ENCODE measurements around the gene PDXK. TPM values are rescaled to one million over a fixed set of nuclear protein-coding genes. Genes with fewer than 3 reads are reported as not detected.

The PDXK gene
- total and polyA plus RNA-seq, 5 donors from 2014 or later = 28.5 to 80.9 (median 39.1) TPM

DNA sequence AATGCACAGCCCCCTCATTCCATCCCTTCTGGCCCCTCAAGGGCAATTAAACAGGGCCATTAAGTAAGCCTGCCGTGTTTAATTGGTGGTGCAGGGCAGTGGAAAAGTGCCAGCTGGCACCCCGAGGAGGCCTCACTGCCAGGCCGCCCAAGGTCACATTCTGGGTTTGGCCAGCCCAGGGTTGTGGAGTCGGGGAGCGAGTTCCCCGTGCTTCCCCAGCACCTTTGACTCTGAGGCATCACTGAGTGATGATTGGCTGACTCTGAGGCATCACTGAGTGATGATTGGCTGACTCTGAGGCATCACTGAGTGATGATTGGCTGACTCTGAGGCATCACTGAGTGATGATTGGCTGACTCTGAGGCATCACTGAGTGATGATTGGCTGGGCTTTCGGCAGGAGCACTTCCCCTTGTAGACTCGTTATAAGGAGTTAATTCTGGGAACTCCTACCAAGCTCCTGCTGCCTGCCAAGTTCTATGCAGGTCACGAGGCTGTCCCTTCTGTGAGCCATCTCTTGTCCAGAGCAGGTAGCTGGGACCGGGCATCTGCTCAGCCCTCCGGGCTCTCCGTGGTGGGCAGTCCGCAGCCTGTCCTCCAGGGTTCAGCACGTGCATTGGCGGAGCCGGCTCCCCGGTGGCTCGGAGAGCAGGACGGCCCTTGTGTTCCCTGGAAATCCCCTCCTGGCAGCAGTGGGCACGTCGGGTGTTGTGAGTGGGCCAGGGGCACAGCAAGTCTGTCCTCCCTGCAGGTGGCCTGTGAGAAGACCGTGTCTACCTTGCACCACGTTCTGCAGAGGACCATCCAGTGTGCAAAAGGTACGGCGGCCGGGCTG, 36.2 kb downstream of the PDXK start:
- no peaks in the 10 kb centered on the region for H3K4me1 Mint-ChIP-seq
- H3K36me3 Mint-ChIP-seq = peaks cover 17% of the 10 kb centered on the region
- H3K4me3 Mint-ChIP-seq = no peak overlapping the region
- Histone ChIP-seq H3K4me3 (ENCODE audit: low read depth, low read length) (no peak overlapping the region), H3K27ac (ENCODE audit: insufficient read depth, low read length, poor library complexity, severe bottlenecking) (no peak overlapping the region), H3K4me1 (ENCODE audit: control insufficient read depth, insufficient read depth, low read length, poor library complexity, severe bottlenecking) (no peaks in the 10 kb centered on the region), H3K9me3 (ENCODE audit: control insufficient read depth in 2 of 2, low read length in 2 of 2) (no peaks in the 10 kb centered on the region), H3K27me3 (ENCODE audit: control insufficient read depth, insufficient read depth, low read length) (no peaks in the 10 kb centered on the region), H3K36me3 (ENCODE audit: control insufficient read depth, insufficient read depth, low read length) (peaks cover 49% of the 10 kb centered on the region)
- no peak for DNase-seq
- H3K27ac Mint-ChIP-seq = peak overlapping the region in 1 of 3 donors; percentile 69
- no peaks in the 10 kb centered on the region for H3K9me3 Mint-ChIP-seq
- no peak for ATAC-seq (ENCODE audit: low read depth in 2 of 2)
- no peaks in the 10 kb centered on the region for H3K27me3 Mint-ChIP-seq

DNA sequence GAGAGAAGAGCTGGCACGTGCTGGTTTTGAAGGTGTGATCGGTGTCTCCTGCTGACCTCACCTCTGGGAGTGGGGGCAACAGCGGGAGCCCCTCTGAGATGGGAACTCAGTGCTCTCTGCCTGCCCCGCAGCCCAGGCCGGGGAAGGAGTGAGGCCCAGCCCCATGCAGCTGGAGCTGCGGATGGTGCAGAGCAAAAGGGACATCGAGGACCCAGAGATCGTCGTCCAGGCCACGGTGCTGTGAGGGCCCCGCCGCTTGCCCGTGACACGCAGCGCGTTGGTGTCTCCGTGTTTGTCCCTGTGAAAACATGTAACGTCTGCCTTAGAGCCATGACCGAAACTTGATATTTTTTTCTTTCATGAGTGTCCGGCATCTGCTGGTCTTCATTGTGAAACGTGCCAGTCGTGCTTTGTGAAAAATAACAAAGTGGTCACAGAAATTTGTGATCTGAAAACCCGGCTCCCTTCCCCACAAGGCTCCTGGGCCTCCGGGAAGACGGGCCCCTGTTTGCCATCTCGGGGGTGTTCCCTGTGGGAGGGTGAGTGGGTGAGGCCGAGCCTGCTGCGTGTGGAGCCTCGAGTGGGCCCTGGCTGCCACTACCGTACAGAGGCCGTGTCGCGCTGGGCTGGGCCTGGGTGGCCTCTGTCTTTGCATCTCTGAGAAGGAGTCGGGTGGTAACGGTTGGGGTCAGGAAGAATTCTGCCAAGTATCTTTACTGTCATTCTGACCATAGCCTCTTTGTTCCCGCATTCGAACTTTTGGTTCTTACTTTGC, 37.1 kb downstream of the PDXK start:
- H3K4me1 ChIP-seq (ENCODE audit: control insufficient read depth, insufficient read depth, low read length, poor library complexity, severe bottlenecking) = no peaks in the 10 kb centered on the region
- no peak overlapping the region for H3K27ac ChIP-seq (ENCODE audit: insufficient read depth, low read length, poor library complexity, severe bottlenecking)
- Mint-ChIP-seq H3K4me3 (no peak overlapping the region), H3K27me3 (no peaks in the 10 kb centered on the region), H3K27ac (peak overlapping the region in 2 of 3 donors; percentile 28 to 69), H3K36me3 (peaks cover 11% of the 10 kb centered on the region), H3K4me1 (no peaks in the 10 kb centered on the region), H3K9me3 (no peaks in the 10 kb centered on the region)
- H3K36me3 ChIP-seq (ENCODE audit: control insufficient read depth, insufficient read depth, low read length) = peaks cover 44% of the 10 kb centered on the region
- H3K9me3 ChIP-seq (ENCODE audit: control insufficient read depth in 2 of 2, low read length in 2 of 2) = no peaks in the 10 kb centered on the region
- DNase-seq (no peak), ATAC-seq (ENCODE audit: low read depth in 2 of 2) (no peak)
- no peak overlapping the region for H3K4me3 ChIP-seq (ENCODE audit: low read depth, low read length)
- H3K27me3 ChIP-seq (ENCODE audit: control insufficient read depth, insufficient read depth, low read length) = no peaks in the 10 kb centered on the region

DNA sequence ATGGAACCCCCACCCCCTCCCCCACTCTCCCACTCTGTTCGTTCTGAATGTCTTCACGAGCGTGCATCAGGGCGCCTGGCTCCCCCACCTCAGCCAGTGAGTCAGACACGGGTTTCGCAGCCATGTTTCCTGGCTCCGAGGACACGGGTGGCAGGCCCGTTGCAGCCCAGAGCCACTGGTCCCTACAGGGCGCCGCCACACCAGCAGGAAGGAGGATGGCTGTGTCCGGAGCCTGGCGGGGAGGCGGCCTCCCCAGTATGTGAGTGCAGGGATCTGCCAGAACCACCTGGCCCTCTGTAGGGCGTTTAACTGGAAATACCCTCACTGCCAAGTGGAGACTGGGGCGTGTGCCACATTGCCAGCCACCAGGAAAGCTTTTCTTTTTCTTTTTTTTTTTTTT, 38.7 kb downstream of the PDXK start:
- H3K4me1 ChIP-seq (ENCODE audit: control insufficient read depth, insufficient read depth, low read length, poor library complexity, severe bottlenecking) = no peaks in the 10 kb centered on the region
- no peak for DNase-seq
- H3K36me3 ChIP-seq (ENCODE audit: control insufficient read depth, insufficient read depth, low read length) = peaks cover 40% of the 10 kb centered on the region
- ATAC-seq (ENCODE audit: low read depth in 2 of 2) = no peak
- H3K4me3 ChIP-seq (ENCODE audit: low read depth, low read length) = no peak overlapping the region
- no peaks in the 10 kb centered on the region for H3K9me3 ChIP-seq (ENCODE audit: control insufficient read depth in 2 of 2, low read length in 2 of 2)
- Mint-ChIP-seq H3K4me1 (no peaks in the 10 kb centered on the region), H3K9me3 (no peaks in the 10 kb centered on the region), H3K27ac (no peak overlapping the region), H3K27me3 (no peaks in the 10 kb centered on the region), H3K36me3 (peaks cover 11% of the 10 kb centered on the region), H3K4me3 (no peak overlapping the region)
- no peaks in the 10 kb centered on the region for H3K27me3 ChIP-seq (ENCODE audit: control insufficient read depth, insufficient read depth, low read length)
- no peak overlapping the region for H3K27ac ChIP-seq (ENCODE audit: insufficient read depth, low read length, poor library complexity, severe bottlenecking)

DNA sequence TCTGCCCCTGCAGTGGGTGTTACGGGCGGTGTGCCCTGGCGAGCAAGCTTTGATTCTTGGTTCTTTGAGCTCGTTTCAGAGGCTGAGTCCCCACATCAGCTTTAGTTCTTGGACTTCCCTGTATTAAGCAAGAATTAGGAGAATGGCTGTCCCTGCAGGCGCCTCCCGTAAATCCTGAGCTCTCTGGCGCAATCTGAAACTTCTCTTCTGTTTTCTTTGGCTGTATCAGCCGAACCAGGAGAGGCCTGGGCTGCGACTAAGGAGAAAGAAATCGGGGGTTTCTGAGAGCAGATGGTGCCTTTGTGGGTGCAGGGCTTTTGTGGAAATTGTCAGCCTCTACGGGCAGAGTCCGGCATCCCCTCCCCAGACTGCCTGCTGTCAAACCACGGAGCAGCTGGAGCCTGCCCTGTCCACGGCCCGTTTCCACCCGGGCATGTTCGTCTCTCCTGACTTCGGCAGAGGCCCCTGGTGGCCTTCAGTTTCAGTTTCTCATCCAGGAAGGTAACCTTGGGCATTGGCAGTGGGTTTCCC, 39.2 kb downstream of the PDXK start:
- no peak overlapping the region for H3K27ac ChIP-seq (ENCODE audit: insufficient read depth, low read length, poor library complexity, severe bottlenecking)
- DNase-seq = no peak
- H3K27me3 ChIP-seq (ENCODE audit: control insufficient read depth, insufficient read depth, low read length) = no peaks in the 10 kb centered on the region
- H3K4me1 Mint-ChIP-seq = no peaks in the 10 kb centered on the region
- H3K9me3 Mint-ChIP-seq = no peaks in the 10 kb centered on the region
- no peaks in the 10 kb centered on the region for H3K9me3 ChIP-seq (ENCODE audit: control insufficient read depth in 2 of 2, low read length in 2 of 2)
- H3K4me3 Mint-ChIP-seq = peak overlapping the region in 1 of 4 donors; percentile 10
- H3K36me3 Mint-ChIP-seq = peaks cover 14% of the 10 kb centered on the region
- H3K36me3 ChIP-seq (ENCODE audit: control insufficient read depth, insufficient read depth, low read length) = peaks cover 35% of the 10 kb centered on the region
- H3K4me3 ChIP-seq (ENCODE audit: low read depth, low read length) = no peak overlapping the region
- no peaks in the 10 kb centered on the region for H3K27me3 Mint-ChIP-seq
- ATAC-seq (ENCODE audit: low read depth in 2 of 2) = no peak
- H3K27ac Mint-ChIP-seq = no peak overlapping the region
- no peaks in the 10 kb centered on the region for H3K4me1 ChIP-seq (ENCODE audit: control insufficient read depth, insufficient read depth, low read length, poor library complexity, severe bottlenecking)

DNA sequence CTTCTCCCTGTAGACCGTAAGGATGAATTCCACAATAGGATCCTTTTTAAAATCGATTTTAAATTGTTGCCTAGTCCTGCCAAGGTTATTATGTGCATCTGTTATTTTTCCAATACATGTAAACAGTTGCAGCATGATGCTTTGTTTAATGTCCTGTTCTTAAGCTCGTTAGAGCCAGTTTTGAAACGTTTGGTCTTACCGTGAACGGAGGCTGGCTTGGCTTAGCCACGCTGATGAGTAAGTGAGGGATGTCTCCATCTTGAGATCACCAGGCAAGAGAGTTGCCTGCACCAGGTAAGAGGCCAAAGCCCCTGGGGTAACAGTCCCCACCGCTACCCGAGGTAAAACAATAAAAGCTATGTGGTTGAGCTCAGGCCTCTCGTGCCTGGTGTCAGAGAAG, 39.9 kb downstream of the PDXK start:
- Histone ChIP-seq H3K4me1 (ENCODE audit: control insufficient read depth, insufficient read depth, low read length, poor library complexity, severe bottlenecking) (no peaks in the 10 kb centered on the region), H3K27ac (ENCODE audit: insufficient read depth, low read length, poor library complexity, severe bottlenecking) (no peak overlapping the region), H3K27me3 (ENCODE audit: control insufficient read depth, insufficient read depth, low read length) (no peaks in the 10 kb centered on the region), H3K9me3 (ENCODE audit: control insufficient read depth in 2 of 2, low read length in 2 of 2) (no peaks in the 10 kb centered on the region), H3K36me3 (ENCODE audit: control insufficient read depth, insufficient read depth, low read length) (peaks cover 29% of the 10 kb centered on the region), H3K4me3 (ENCODE audit: low read depth, low read length) (no peak overlapping the region)
- peaks cover 13% of the 10 kb centered on the region for H3K36me3 Mint-ChIP-seq
- no peak for DNase-seq
- no peaks in the 10 kb centered on the region for H3K4me1 Mint-ChIP-seq
- no peak for ATAC-seq (ENCODE audit: low read depth in 2 of 2)
- H3K27me3 Mint-ChIP-seq = no peaks in the 10 kb centered on the region
- no peaks in the 10 kb centered on the region for H3K9me3 Mint-ChIP-seq
- H3K4me3 Mint-ChIP-seq = no peak overlapping the region
- H3K27ac Mint-ChIP-seq = no peak overlapping the region

DNA sequence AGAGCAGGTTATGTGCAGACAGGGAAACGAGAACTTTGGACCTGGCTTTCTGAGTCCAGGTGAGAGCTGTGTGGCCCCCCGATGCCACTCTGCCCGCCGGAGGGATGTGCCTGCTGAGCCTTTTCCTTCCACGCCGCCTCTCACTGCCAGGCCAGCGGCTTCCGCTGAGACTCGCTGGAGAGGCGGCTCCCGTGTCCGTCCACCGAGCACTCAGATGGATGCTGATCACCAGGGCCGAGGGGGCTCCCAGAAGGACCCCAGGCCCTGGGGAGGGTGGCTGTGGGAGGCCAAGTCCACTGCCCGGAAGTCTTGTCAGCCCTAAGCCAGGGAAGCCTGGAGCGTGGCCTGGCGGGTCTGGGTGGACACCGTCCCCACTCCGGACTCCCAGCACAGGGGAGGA, 40.7 kb downstream of the PDXK start:
- Mint-ChIP-seq H3K9me3 (no peaks in the 10 kb centered on the region), H3K4me1 (no peaks in the 10 kb centered on the region), H3K27me3 (no peaks in the 10 kb centered on the region), H3K4me3 (no peak overlapping the region), H3K27ac (no peak overlapping the region), H3K36me3 (peaks cover 8% of the 10 kb centered on the region)
- ATAC-seq (ENCODE audit: low read depth in 2 of 2) (no peak), DNase-seq (no peak)
- peaks cover 23% of the 10 kb centered on the region for H3K36me3 ChIP-seq (ENCODE audit: control insufficient read depth, insufficient read depth, low read length)
- no peaks in the 10 kb centered on the region for H3K4me1 ChIP-seq (ENCODE audit: control insufficient read depth, insufficient read depth, low read length, poor library complexity, severe bottlenecking)
- H3K27ac ChIP-seq (ENCODE audit: insufficient read depth, low read length, poor library complexity, severe bottlenecking) = no peak overlapping the region
- H3K9me3 ChIP-seq (ENCODE audit: control insufficient read depth in 2 of 2, low read length in 2 of 2) = no peaks in the 10 kb centered on the region
- no peaks in the 10 kb centered on the region for H3K27me3 ChIP-seq (ENCODE audit: control insufficient read depth, insufficient read depth, low read length)
- no peak overlapping the region for H3K4me3 ChIP-seq (ENCODE audit: low read depth, low read length)

DNA sequence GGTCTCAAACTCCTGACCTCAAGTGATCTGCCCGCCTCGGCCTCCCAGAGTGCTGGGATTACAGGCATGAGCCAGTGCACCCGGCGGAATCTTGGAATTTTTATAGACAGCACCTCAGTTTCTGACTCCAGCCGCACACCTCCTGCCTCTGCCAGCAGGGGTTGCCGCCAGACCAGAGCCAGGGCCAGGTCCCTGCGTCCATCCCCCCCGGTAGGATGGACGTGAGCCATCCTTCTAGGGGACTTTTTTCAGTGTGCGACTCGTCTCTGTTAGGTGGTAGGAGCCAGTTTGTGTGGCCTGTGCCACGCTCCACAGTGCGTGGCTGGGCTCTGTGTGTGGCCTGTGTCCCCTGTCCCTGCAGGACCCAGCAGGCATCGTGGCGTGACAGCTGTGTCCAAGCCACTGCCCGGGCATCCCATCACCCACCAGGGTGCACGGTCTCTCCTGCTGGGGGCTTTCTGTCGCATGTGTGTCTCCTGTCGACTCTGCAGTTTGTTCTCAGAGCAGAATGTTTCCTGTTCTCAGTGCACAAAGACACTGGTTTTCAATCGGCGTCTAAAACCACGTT, 41.5 kb downstream of the PDXK start:
- H3K36me3 Mint-ChIP-seq = peaks cover 8% of the 10 kb centered on the region
- no peaks in the 10 kb centered on the region for H3K4me1 ChIP-seq (ENCODE audit: control insufficient read depth, insufficient read depth, low read length, poor library complexity, severe bottlenecking)

More for the DNA sequence above, 41.5 kb downstream of the PDXK start:
- Histone ChIP-seq H3K9me3 (ENCODE audit: control insufficient read depth in 2 of 2, low read length in 2 of 2) (no peaks in the 10 kb centered on the region), H3K27ac (ENCODE audit: insufficient read depth, low read length, poor library complexity, severe bottlenecking) (no peak overlapping the region), H3K36me3 (ENCODE audit: control insufficient read depth, insufficient read depth, low read length) (peaks cover 17% of the 10 kb centered on the region), H3K4me3 (ENCODE audit: low read depth, low read length) (no peak overlapping the region), H3K27me3 (ENCODE audit: control insufficient read depth, insufficient read depth, low read length) (no peaks in the 10 kb centered on the region)
- H3K27ac Mint-ChIP-seq = no peak overlapping the region
- H3K4me3 Mint-ChIP-seq = no peak overlapping the region
- no peaks in the 10 kb centered on the region for H3K9me3 Mint-ChIP-seq
- ATAC-seq (ENCODE audit: low read depth in 2 of 2) (no peak), DNase-seq (no peak)
- H3K4me1 Mint-ChIP-seq = no peaks in the 10 kb centered on the region
- H3K27me3 Mint-ChIP-seq = no peaks in the 10 kb centered on the region
